GM12878 (cell line): ENCODE data around the gene LDB3. TPM values are rescaled to one million over a fixed set of nuclear protein-coding genes. Genes with fewer than 3 reads are reported as not detected.

Source experiments
- ATAC-seq: fragments of 200-7000 bp; cut with Tn5 transposase; 3 replicates; pipeline ENCODE4 v1.9.1; 2020; ENCODE audit warnings: mild to moderate bottlenecking, moderate library complexity
- BruUV-seq: library from RNA; stranded (reverse); fragments of 400-500 nt; replicated peaks from 2 replicates; lab custom pipeline; 2021; lab: Mats Ljungman, UMichigan
- CTCF ChIA-PET: fragments of 300-600 bp; sonication (Branson Sonifier 250); formaldehyde crosslinking; extraction: SDS; loops from one replicate; lab custom pipeline; 2021; ENCODE audit warnings: inconsistent platforms; lab: Yijun Ruan, JAX
- POLR2A ChIA-PET: fragments of 350-600 bp; formaldehyde crosslinking; extraction: SDS; loops from one replicate; lab custom pipeline; 2021; ENCODE audit warnings: inconsistent platforms; lab: Charles Lee
- RAD21 ChIA-PET: fragments of 300-600 bp; sonication (Branson Sonifier 250); formaldehyde crosslinking; loops from one replicate; lab custom pipeline; 2023; ENCODE audit warnings: antibody characterized with exemption; ENCODE audit not compliant: unreplicated experiment; lab: Charles Lee
- SMC1A ChIA-PET: fragments of 300-600 bp; sonication (Branson Sonifier 250); formaldehyde crosslinking; loops from one replicate; lab custom pipeline; 2023; ENCODE audit not compliant: unreplicated experiment, uncharacterized antibody; lab: Charles Lee
- DNase-seq: peaks from one replicate; pipeline ENCODE4 v3.0.0-alpha.2; 2011; ENCODE audit warnings: low read depth, low spot score
- FAIRE-seq: peaks from 3 replicates; lab custom pipeline; 2011; peaks lifted over from hg19 to GRCh38; lab: Jason Lieb, UNC
- H2AFZ ChIP-seq: 2 replicates; pipeline ENCODE4 v1.6.0; 2011; ENCODE audit warnings: low read depth, low read length, control low read depth; ENCODE audit not compliant: control insufficient read depth
- H3K27ac ChIP-seq: 2 replicates; pipeline ENCODE4 v1.5.1; 2011; ENCODE audit warnings: control low read depth; ENCODE audit not compliant: control insufficient read depth, insufficient read depth
- H3K27me3 ChIP-seq, 2 experiments: replicated peaks in 1 of 2; 2 replicates each; pipeline versions ENCODE4 v1.6.0 to v1.6.1; 2011; ENCODE audit warnings: low read length in 1 of 2; ENCODE audit not compliant: control insufficient read depth in 2 of 2, insufficient read depth in 2 of 2
- H3K36me3 ChIP-seq, 2 experiments: 2 replicates each; pipeline ENCODE4 v1.5.1; 2011; ENCODE audit warnings: low read length in 1 of 2; ENCODE audit not compliant: control insufficient read depth in 2 of 2, insufficient read depth in 2 of 2
- H3K4me1 ChIP-seq: 2 replicates; pipeline ENCODE4 v1.6.1; 2011; ENCODE audit warnings: mild to moderate bottlenecking, low read length, moderate library complexity, mixed read lengths; ENCODE audit not compliant: control insufficient read depth, insufficient read depth
- H3K4me2 ChIP-seq: 2 replicates; pipeline ENCODE4 v1.6.0; 2011; ENCODE audit warnings: control low read depth; ENCODE audit not compliant: control insufficient read depth, insufficient read depth
- H3K4me3 ChIP-seq: fragments of 200-600 bp; sonication (generic); 2 replicates; pipeline ENCODE4 v1.5.1; 2016
- H3K79me2 ChIP-seq: 2 replicates; pipeline ENCODE4 v1.6.0; 2011; ENCODE audit warnings: low read length; ENCODE audit not compliant: control insufficient read depth, insufficient read depth
- H3K9ac ChIP-seq: 2 replicates; pipeline ENCODE4 v1.8.0; 2011; ENCODE audit warnings: low read length, control low read depth, mixed read lengths; ENCODE audit not compliant: control insufficient read depth, insufficient read depth
- H3K9me3 ChIP-seq: replicated peaks from 3 replicates; pipeline ENCODE4 v1.5.1; 2011; ENCODE audit warnings: mild to moderate bottlenecking, low read length; ENCODE audit not compliant: control insufficient read depth, insufficient read depth
- H4K20me1 ChIP-seq: 2 replicates; pipeline ENCODE4 v1.6.0; 2011; ENCODE audit not compliant: control insufficient read depth, insufficient read depth
- ATF3 ChIP-seq: IDR thresholded peaks from 2 replicates; pipeline ENCODE4 v1.6.1; 2011; ENCODE audit warnings: low read depth, mild to moderate bottlenecking, low read length, moderate library complexity, borderline replicate concordance; ENCODE audit errors: extremely low read depth
- BRCA1 ChIP-seq: IDR thresholded peaks from 2 replicates; pipeline ENCODE4 v1.6.1; 2011; ENCODE audit warnings: low read depth, low read length, improper control_type of control experiment
- FOS ChIP-seq: IDR thresholded peaks from 3 replicates; pipeline ENCODE4 v1.6.1; 2011; ENCODE audit warnings: borderline replicate concordance; ENCODE audit not compliant: insufficient read length; ENCODE audit errors: extremely low read depth
- IRF5 ChIP-seq: fragments of 450-650 bp; IDR thresholded peaks from 2 replicates; pipeline ENCODE4 v1.6.1; 2017; ENCODE audit warnings: borderline replicate concordance
- JUNB ChIP-seq: IDR thresholded peaks from 2 replicates; pipeline ENCODE4 v1.6.1; 2016; ENCODE audit warnings: antibody characterized with exemption, mild to moderate bottlenecking
- RAD51 ChIP-seq: fragments of 450-650 bp; IDR thresholded peaks from 2 replicates; pipeline ENCODE4 v1.6.1; 2016; ENCODE audit warnings: moderate library complexity, mild to moderate bottlenecking, inconsistent platforms
- RBBP5 ChIP-seq: fragments of 200-600 bp; sonication (generic); conservative IDR thresholded peaks from 2 replicates; pipeline ENCODE4 v1.6.1; 2016
- SMARCA5 ChIP-seq: fragments of 450-650 bp; IDR thresholded peaks from 2 replicates; pipeline ENCODE4 v1.6.1; 2017; ENCODE audit warnings: mild to moderate bottlenecking
- STAT1 ChIP-seq: fragments of 450-650 bp; conservative IDR thresholded peaks from 2 replicates; pipeline ENCODE4 v1.6.1; 2014; ENCODE audit warnings: antibody characterized with exemption, mild to moderate bottlenecking
- SUPT20H ChIP-seq: IDR thresholded peaks from 2 replicates; pipeline ENCODE4 v1.6.1; 2011; ENCODE audit warnings: low read depth, mild to moderate bottlenecking, low read length, moderate library complexity, borderline replicate concordance; ENCODE audit not compliant: control insufficient read depth
- SUZ12 ChIP-seq: fragments of 200-600 bp; sonication (generic); IDR thresholded peaks from one replicate; pipeline ENCODE4 v1.6.1; 2018; ENCODE audit warnings: antibody characterized with exemption, mild to moderate bottlenecking; ENCODE audit not compliant: unreplicated experiment
- ZBTB11 ChIP-seq: fragments of 450-650 bp; formaldehyde crosslinking; IDR thresholded peaks from 2 replicates; pipeline ENCODE4 v1.5.0; 2022; ENCODE audit warnings: mild to moderate bottlenecking, missing genetic modification characterization
- ZBTB40 ChIP-seq: fragments of 450-650 bp; IDR thresholded peaks from 2 replicates; pipeline ENCODE4 v1.6.1; 2016; ENCODE audit warnings: mild to moderate bottlenecking, moderate library complexity, borderline replicate concordance
- ZNF622 ChIP-seq: fragments of 450-650 bp; IDR thresholded peaks from 2 replicates; pipeline ENCODE4 v1.6.1; 2017; ENCODE audit warnings: mild to moderate bottlenecking, inconsistent platforms
- WGBS: methylation state at CpG from one replicate; pipeline ENCODE4 v1.1.6; 2016; ENCODE audit warnings: low lambda C conversion rate; ENCODE audit not compliant: insufficient replicate concordance, insufficient coverage; ENCODE audit errors: missing lambda C conversion rate; 5-methylcytosine and 5-hydroxymethylcytosine counted together
- in situ Hi-C: fragments of 300-500 bp; cut with MboI; formaldehyde crosslinking; loops from 9 replicates; pipeline ENCODE4 v1.14.3; 2018; ENCODE audit warnings: mixed read lengths
- intact Hi-C: fragments of 100-400 bp; cut with micrococcal nuclease; formaldehyde crosslinking; loops from one replicate; pipeline ENCODE4 v1.14.2; 2022; ENCODE audit not compliant: unreplicated experiment
- polyA plus RNA-seq, 11 experiments: library from polyadenylated mRNA; depleted of rRNA in 4 of 11; unstranded in 6 of 11; stranded (reverse) in 5 of 11; fragments of >200 nt; fragmentation: Nextera tagmentation in 4 of 11; fragmentation: Illumina TruSeq in 1 of 11; extraction: Ambion mirVana in 4 of 11; extraction: Trizol in 1 of 11; gene quantifications; 1 replicate in 1 of 11; 2 replicates in 10 of 11; pipeline versions ENCODE4 v1.2.1 to v1.2.3, GENCODE V29; 2011 to 2016; ENCODE audit warnings: inconsistent platforms in 2 of 11, missing spikeins in 2 of 11, low read depth in 1 of 11
- total RNA-seq, 4 experiments: library from RNA; depleted of rRNA in 3 of 4; stranded (reverse); fragments of >200 nt in 3 of 4; fragmentation: Illumina TruSeq in 1 of 4; extraction: Trizol in 1 of 4; gene quantifications; 2 replicates each; pipeline versions ENCODE4 v1.2.1 to v1.2.3, GENCODE V29; 2013 to 2021

The LDB3 gene
- total and polyA plus RNA-seq, 10 of the 15 experiments (the other 5 are each of a cell fraction or from before 2014, with no cell fraction given): 0.02 to 0.07 (median 0.04) TPM; not detected in 1

GRCh38 chr10:86646532-86646931 lies 21.8 kb upstream of the LDB3 start:
- POLR2A ChIA-PET: interaction anchor here (0.7 to 0.9 kb wide), 2 partner anchors 21 to 113 kb away, joined by 3 to 4 read pairs; no protein-coding TSS in a partner anchor
- Histone ChIP-seq H3K4me1 (peaks cover 18% of the 10 kb centered on the region), H3K9me3 (no peaks in the 10 kb centered on the region), H3K4me3 (no peak overlapping the region), H3K79me2 (no peaks in the 10 kb centered on the region), H3K9ac (no peak overlapping the region), H3K27ac (no peak overlapping the region), H3K27me3 (no peaks in the 10 kb centered on the region; a peak in 1 of 4 replicates), H3K36me3 (no peaks in the 10 kb centered on the region), H2AFZ (no peak overlapping the region), H3K4me2 (no peak overlapping the region), H4K20me1 (no peaks in the 10 kb centered on the region)
- CTCF ChIA-PET: interaction anchor here (0.8 kb wide), 1 partner anchor 9 kb away, joined by 3 read pairs; no protein-coding TSS in a partner anchor
- 64% methylated on average over 5 of the region's 5 CpGs for WGBS
- SMC1A ChIA-PET: interaction anchor here (0.5 to 1.6 kb wide), 3 partner anchors 9 to 260 kb away, joined by 3 to 4 read pairs (median 3); no protein-coding TSS in a partner anchor
- in situ Hi-C loops: no loop called here
- FAIRE-seq: no peak
- RAD21 ChIA-PET: interaction anchor here (0.6 kb wide), 1 partner anchor 246 kb away, joined by 4 read pairs; no protein-coding TSS in a partner anchor
- no peak for DNase-seq
- no peak for ATAC-seq
- BruUV-seq: no TSS peak
- intact Hi-C loops: no loop called here
- no peak for TF ChIP-seq SMARCA5
- no peak for TF ChIP-seq ZBTB40
- no peak for TF ChIP-seq RAD51
- TF ChIP-seq ZNF622: no peak
- TF ChIP-seq SUPT20H: no peak
- no peak for TF ChIP-seq JUNB
- TF ChIP-seq ATF3: no peak
- TF ChIP-seq IRF5: no peak
- TF ChIP-seq ZBTB11 (CRISPR knock-in tag): no peak
- no peak for TF ChIP-seq BRCA1
- TF ChIP-seq STAT1: no peak
- no peak for TF ChIP-seq SUZ12
- no peak for TF ChIP-seq FOS
- TF ChIP-seq RBBP5: no peak
